H54 (cell line): ENCODE data around the gene TRIM9.

ENCODE experiments used
- DNase-seq: peaks from one replicate; pipeline ENCODE4 v3.0.0; 2011; ENCODE audit warnings: low spot score, mixed read lengths; ENCODE audit not compliant: insufficient read length
- FAIRE-seq: peaks from 3 replicates; lab custom pipeline; 2011; peaks lifted over from hg19 to GRCh38; lab: Jason Lieb, UNC
- POLR2A ChIP-seq: IDR thresholded peaks from 2 replicates; pipeline ENCODE4 v1.6.1; 2011; ENCODE audit warnings: low read depth, mild to moderate bottlenecking, low read length

TRIM9 gene

GRCh38 chr14:51084507-51084906, 10.4 kb downstream of the TRIM9 start:
- no peak for TF ChIP-seq POLR2A

GRCh38 chr14:51082349-51082748, 12.6 kb downstream of the TRIM9 start:
- no peak for FAIRE-seq

More at GRCh38 chr14:51084507-51084906, 10.4 kb downstream of the TRIM9 start:
- no peak for FAIRE-seq
- DNase-seq, result no peak

GRCh38 chr14:51081712-51082111, 13.2 kb downstream of the TRIM9 start:
- FAIRE-seq, result no peak
- TF ChIP-seq POLR2A, result no peak
- no peak for DNase-seq

More at GRCh38 chr14:51082349-51082748, 12.6 kb downstream of the TRIM9 start:
- no peak for TF ChIP-seq POLR2A
- DNase-seq, result no peak

GRCh38 chr14:51081209-51081608, 13.7 kb downstream of the TRIM9 start:
- no peak for FAIRE-seq
- TF ChIP-seq POLR2A, result no peak
- no peak for DNase-seq

GRCh38 chr14:51080645-51081044, 14.3 kb downstream of the TRIM9 start:
- no peak for TF ChIP-seq POLR2A
- DNase-seq, result no peak
- FAIRE-seq, result no peak

- DNase-seq (no peak), FAIRE-seq (no peak)
- no peak for TF ChIP-seq POLR2A
Observed at GRCh38 chr14:51079489-51079888, 15.4 kb downstream of the TRIM9 start.

GRCh38 chr14:51079085-51079484, 15.8 kb downstream of the TRIM9 start:
- DNase-seq, result no peak
- TF ChIP-seq POLR2A, result no peak
- FAIRE-seq, result no peak

GRCh38 chr14:51074701-51075385, 20.1 kb downstream of the TRIM9 start:
- DNase-seq (no peak), FAIRE-seq (no peak)
- TF ChIP-seq POLR2A, result no peak

- no peak for TF ChIP-seq POLR2A
- DNase-seq (no peak), FAIRE-seq (no peak)
Observed at GRCh38 chr14:51073731-51074130, 21.2 kb downstream of the TRIM9 start.

- DNase-seq, result no peak
- no peak for TF ChIP-seq POLR2A
- FAIRE-seq, result no peak
Observed at GRCh38 chr14:51072976-51073375, 21.9 kb downstream of the TRIM9 start.

GRCh38 chr14:51071857-51072256, 23.0 kb downstream of the TRIM9 start:
- TF ChIP-seq POLR2A, result no peak
- FAIRE-seq (no peak), DNase-seq (no peak)

GRCh38 chr14:51070726-51071125, 24.2 kb downstream of the TRIM9 start:
- FAIRE-seq (no peak), DNase-seq (no peak)
- TF ChIP-seq POLR2A, result no peak

GRCh38 chr14:51069055-51069454, 25.9 kb downstream of the TRIM9 start:
- DNase-seq (no peak), FAIRE-seq (no peak)
- TF ChIP-seq POLR2A, result no peak

- no peak for TF ChIP-seq POLR2A
- DNase-seq (no peak), FAIRE-seq (no peak)
Observed at GRCh38 chr14:51068268-51068667, 26.6 kb downstream of the TRIM9 start.

- no peak for TF ChIP-seq POLR2A
- DNase-seq (no peak), FAIRE-seq (no peak)
Observed at GRCh38 chr14:51067295-51067694, 27.6 kb downstream of the TRIM9 start.
